ENCODE results near the gene CFAP61. TPM values are rescaled to one million over a fixed set of nuclear protein-coding genes. Genes with fewer than 3 reads are reported as not detected.

CFAP61 gene
- total RNA-seq, 1 donor from 2014 or later = not detected

DNA sequence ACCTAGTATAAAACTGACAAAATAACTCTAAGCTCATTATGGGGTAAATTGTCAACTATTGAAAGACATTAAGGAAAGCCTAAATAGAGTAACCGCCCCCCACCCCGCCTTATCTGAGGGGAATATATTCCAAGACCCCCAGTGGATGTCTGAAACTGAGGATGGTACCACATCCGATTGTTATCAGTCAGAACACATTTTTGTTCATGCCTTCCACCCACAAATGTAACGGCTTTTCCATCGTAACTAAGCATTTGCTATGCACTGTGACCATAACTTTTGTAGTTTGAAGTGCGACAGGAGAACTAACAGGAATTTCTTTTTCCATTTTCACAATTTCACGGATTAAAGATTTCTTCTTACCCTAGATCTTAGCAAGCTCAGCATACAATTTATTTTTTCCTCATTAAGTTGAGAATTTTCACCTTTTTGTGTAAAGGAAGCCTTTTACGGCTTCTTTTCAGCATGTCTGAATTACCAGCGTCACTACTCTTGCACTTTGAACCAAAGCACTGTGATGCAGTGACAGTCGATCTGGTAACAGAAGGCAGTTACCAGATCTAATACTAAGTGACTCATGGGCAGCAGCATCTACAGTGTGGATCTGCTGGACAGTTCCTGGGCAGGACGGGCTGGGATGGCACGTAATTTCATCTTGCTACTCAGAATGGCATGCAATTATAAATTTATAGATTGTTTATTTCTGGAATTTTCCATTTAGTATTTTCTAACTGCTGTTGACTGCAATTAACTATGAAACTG lies 11.8 kb downstream of the CFAP61 start:
- TF ChIP-seq, protein P1, sequence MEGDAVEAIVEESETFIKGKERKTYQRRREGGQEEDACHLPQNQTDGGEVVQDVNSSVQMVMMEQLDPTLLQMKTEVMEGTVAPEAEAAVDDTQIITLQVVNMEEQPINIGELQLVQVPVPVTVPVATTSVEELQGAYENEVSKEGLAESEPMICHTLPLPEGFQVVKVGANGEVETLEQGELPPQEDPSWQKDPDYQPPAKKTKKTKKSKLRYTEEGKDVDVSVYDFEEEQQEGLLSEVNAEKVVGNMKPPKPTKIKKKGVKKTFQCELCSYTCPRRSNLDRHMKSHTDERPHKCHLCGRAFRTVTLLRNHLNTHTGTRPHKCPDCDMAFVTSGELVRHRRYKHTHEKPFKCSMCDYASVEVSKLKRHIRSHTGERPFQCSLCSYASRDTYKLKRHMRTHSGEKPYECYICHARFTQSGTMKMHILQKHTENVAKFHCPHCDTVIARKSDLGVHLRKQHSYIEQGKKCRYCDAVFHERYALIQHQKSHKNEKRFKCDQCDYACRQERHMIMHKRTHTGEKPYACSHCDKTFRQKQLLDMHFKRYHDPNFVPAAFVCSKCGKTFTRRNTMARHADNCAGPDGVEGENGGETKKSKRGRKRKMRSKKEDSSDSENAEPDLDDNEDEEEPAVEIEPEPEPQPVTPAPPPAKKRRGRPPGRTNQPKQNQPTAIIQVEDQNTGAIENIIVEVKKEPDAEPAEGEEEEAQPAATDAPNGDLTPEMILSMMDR (IDR thresholded peaks at IDR 0.05) = no peak
- Histone ChIP-seq H3K4me1 (no peaks in the 10 kb centered on the region), H3K27ac (no peak overlapping the region), H3K27me3 (no peaks in the 10 kb centered on the region), H3K36me3 (no peaks in the 10 kb centered on the region), H3K9me3 (no peaks in the 10 kb centered on the region), H3K4me3 (no peak overlapping the region)
- no peak for ATAC-seq
- intact Hi-C loops (cut with DNase I) = no loop called here
- no peak for DNase-seq

DNA sequence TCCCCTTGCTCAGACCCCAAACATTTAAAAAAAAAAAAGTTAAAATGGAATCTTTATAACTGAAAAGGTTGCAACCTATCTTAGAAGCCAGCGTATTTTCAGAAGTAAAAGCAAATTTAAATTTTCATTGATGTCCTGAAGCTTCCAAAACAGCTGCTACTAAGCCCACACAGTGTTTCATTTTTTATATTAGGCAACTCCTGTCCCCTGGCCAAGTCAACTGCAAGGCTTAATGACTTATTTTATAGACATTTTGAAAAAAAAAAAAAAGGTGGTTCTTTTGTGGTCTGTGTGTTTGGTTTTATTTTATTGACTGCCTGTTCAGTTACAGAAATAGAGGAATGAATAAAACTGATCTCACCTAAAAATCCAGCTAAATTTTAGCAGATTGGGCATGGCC lies 13.0 kb downstream of the CFAP61 start:
- no peaks in the 10 kb centered on the region for H3K4me1 ChIP-seq
- no peaks in the 10 kb centered on the region for H3K27me3 ChIP-seq
- ATAC-seq (no peak), DNase-seq (no peak)
- no peak overlapping the region for H3K27ac ChIP-seq
- intact Hi-C loops (cut with DNase I) = no loop called here
- H3K9me3 ChIP-seq = no peaks in the 10 kb centered on the region
- H3K36me3 ChIP-seq = no peaks in the 10 kb centered on the region
- TF ChIP-seq, protein P1 (IDR thresholded peaks at IDR 0.05) = no peak
- H3K4me3 ChIP-seq = no peak overlapping the region

DNA sequence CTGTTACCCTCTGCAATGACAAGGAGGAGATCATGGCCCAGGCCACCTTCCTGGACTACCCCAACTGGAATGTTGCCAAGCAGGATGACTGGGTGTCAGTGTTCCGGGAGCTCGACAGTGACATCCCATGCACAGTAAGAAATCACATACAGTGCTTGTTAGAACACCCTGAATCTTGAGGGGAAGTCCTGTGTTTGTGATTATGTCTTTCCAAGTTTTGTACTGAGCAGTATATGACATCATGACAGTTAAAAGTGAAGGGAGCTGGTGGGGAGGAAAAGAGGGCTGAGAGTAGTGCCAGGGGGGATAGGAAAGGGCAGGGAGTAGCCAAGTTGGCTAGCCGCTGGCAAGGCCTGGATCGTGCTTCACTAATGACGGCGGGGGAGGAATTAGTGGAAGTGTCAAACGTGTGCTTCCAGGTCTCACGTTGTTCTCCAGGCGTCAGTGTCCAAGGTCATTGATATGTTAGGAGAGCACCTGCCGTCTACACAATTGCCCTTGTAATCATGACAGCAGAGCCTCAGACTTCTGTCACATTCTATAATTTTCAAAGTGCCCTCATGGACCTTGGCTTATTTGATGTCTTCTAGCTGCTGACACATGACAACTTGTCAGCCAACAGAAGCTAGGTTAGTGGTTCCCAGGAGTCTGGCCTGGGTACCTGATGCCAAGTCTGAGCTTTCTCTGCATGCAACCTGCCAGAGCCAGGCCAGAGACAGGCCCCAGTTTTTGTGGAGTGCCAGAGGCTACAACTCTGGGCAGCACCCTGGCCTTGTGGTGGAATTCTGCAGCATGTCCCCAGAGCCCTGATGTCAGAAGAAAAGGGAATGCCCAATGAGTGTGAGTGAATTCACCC lies 18.8 kb downstream of the CFAP61 start:
- no peak overlapping the region for H3K4me3 ChIP-seq
- no peak overlapping the region for H3K27ac ChIP-seq
- peaks cover 22% of the 10 kb centered on the region for H3K27me3 ChIP-seq
- ATAC-seq (no peak), DNase-seq (no peak)
- no peaks in the 10 kb centered on the region for H3K9me3 ChIP-seq
- H3K4me1 ChIP-seq = no peaks in the 10 kb centered on the region
- TF ChIP-seq, protein P1 (IDR thresholded peaks at IDR 0.05) = no peak
- H3K36me3 ChIP-seq = no peaks in the 10 kb centered on the region
- intact Hi-C loops (cut with DNase I) = no loop called here

DNA sequence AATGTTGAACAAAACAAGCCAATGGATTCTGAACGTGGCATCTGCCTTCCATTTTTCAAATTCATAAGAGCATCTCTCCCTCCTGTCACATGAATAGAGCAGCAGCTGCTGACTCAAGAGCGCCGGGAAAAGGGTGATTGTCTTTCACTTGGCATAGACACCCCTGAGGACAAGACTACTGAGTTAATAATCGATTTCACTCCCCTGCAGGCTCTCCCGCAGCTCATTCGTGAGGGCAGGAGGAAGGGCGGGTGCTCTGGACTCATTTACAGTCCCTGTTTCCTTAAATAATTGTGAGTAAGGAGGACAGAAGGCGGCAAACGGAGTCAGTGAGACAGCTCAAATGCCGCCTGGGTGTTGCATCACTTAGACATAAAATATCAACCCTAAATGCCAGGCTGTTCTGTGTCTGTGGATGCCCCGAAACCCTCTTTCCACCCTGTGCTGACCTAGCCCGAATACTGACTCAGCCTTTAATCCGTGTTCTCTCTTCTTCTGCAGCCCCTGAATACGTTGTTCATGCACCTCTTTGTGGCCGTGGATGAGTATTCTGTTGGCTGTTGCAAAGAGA lies 21.6 kb downstream of the CFAP61 start:
- intact Hi-C loops (cut with DNase I) = no loop called here
- no peak overlapping the region for H3K4me3 ChIP-seq
- no peak overlapping the region for H3K27ac ChIP-seq
- TF ChIP-seq, protein P1 (IDR thresholded peaks at IDR 0.05) = no peak
- no peaks in the 10 kb centered on the region for H3K9me3 ChIP-seq
- H3K27me3 ChIP-seq = peaks cover 22% of the 10 kb centered on the region
- no peaks in the 10 kb centered on the region for H3K4me1 ChIP-seq
- H3K36me3 ChIP-seq = no peaks in the 10 kb centered on the region
- DNase-seq (no peak), ATAC-seq (no peak)

DNA sequence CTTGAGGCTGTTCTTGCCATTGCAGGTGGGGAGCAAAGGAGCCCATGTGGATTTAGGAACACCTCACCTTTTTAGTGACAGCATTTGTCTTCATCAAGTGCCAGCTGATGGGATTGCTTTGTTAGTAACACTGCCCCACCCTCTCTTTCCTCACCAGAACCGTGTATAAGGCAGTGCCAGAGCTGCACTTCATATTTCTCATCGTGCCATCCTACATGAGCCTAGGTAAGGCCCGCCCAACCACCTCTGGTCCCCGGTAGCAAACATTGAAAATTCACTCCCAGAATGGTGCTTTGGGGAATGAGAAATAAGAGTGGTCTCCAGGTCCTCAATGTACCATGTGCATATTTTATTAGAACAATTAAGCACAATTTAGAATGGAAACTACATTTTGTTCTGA lies 22.7 kb downstream of the CFAP61 start:
- DNase-seq (no peak), ATAC-seq (no peak)
- H3K27me3 ChIP-seq = peaks cover 22% of the 10 kb centered on the region
- no peaks in the 10 kb centered on the region for H3K9me3 ChIP-seq
- no peak overlapping the region for H3K27ac ChIP-seq
- no peaks in the 10 kb centered on the region for H3K36me3 ChIP-seq
- TF ChIP-seq, protein P1 (IDR thresholded peaks at IDR 0.05) = no peak
- no peak overlapping the region for H3K4me3 ChIP-seq
- H3K4me1 ChIP-seq = no peaks in the 10 kb centered on the region
- intact Hi-C loops (cut with DNase I) = no loop called here

Measured in upper lobe of right lung (tissue), 1 donor.